HCT116 (cell line): ENCODE measurements around the gene CCL1. TPM values are rescaled to one million over a fixed set of nuclear protein-coding genes. Genes with fewer than 3 reads are reported as not detected.

Experiments
- total RNA-seq: library from RNA; stranded (reverse); gene quantifications from one replicate; pipeline ENCODE4 v1.2.1, GENCODE V29; 2021; ENCODE audit not compliant: unreplicated experiment

Gene CCL1
- total RNA-seq, 1 experiment from 2014 or later = not detected

Other genes starting within 250 kb of the CCL1 start
- gene CCL2, start 107.9 kb downstream of the CCL1 start, total RNA-seq = not detected
- gene CCL7, start 93.0 kb downstream of the CCL1 start, total RNA-seq = not detected
- not detected for gene CCL11, start 77.5 kb downstream of the CCL1 start, total RNA-seq
- gene CCL8, start 43.8 kb downstream of the CCL1 start, total RNA-seq = not detected
- gene CCL13, start 6.8 kb downstream of the CCL1 start, total RNA-seq = not detected
- gene TMEM132E, start 216.3 kb upstream of the CCL1 start, total RNA-seq = not detected